Measurements from ENCODE around the gene SLC38A10. TPM values are rescaled to one million over a fixed set of nuclear protein-coding genes. Genes with fewer than 3 reads are reported as not detected.

SLC38A10 gene
- total and polyA plus RNA-seq, 7 experiments from 2014 or later = 45.0 to 122 (median 84.8) TPM

GRCh38 chr17:81263371-81264181, 31.5 kb downstream of the SLC38A10 start:
- ChIA-PET CTCF (no interaction called here), POLR2A (no interaction called here)
- H3K36me3 Mint-ChIP-seq = peaks cover 8 to 34% (median 14%) of the 10 kb centered on the region in 5 donors
- no peak overlapping the region for H3K4me3 Mint-ChIP-seq
- H3K27ac Mint-ChIP-seq = no peak overlapping the region
- H3K4me3 ChIP-seq (ENCODE audit: low read length) = no peak overlapping the region
- intact Hi-C loops (cut with micrococcal nuclease) = no loop called here
- peaks cover 0 to 87% (median 0%) of the 10 kb centered on the region in 3 experiments for H3K36me3 ChIP-seq (ENCODE audit: control insufficient read depth in 2 of 3, insufficient read depth in 3 of 3, low read length in 3 of 3)
- no peaks in the 10 kb centered on the region for H3K27me3 ChIP-seq (ENCODE audit: control insufficient read depth in 2 of 2, insufficient read depth in 2 of 2, low read length in 2 of 2)
- no peaks in the 10 kb centered on the region for H3K27me3 Mint-ChIP-seq
- peaks cover 0 to 14% (median 0%) of the 10 kb centered on the region in 7 donors for H3K4me1 Mint-ChIP-seq
- H3K27ac ChIP-seq (ENCODE audit: low read depth, low read length) = no peak overlapping the region
- H3K4me1 ChIP-seq (ENCODE audit: control insufficient read depth in 2 of 2, insufficient read depth in 2 of 2, low read length in 2 of 2) = no peaks in the 10 kb centered on the region
- ATAC-seq (no peak), DNase-seq (no peak)
- no peaks in the 10 kb centered on the region for H3K9me3 ChIP-seq (ENCODE audit: control insufficient read depth in 2 of 3, low read length in 3 of 3)
- no peaks in the 10 kb centered on the region for H3K9me3 Mint-ChIP-seq

GRCh38 chr17:81261582-81262336, 33.3 kb downstream of the SLC38A10 start:
- peaks cover 5 to 25% (median 8%) of the 10 kb centered on the region in 5 donors for H3K36me3 Mint-ChIP-seq
- H3K4me1 Mint-ChIP-seq = peaks cover 0 to 2% (median 0%) of the 10 kb centered on the region in 7 donors
- H3K4me3 ChIP-seq (ENCODE audit: low read length) = no peak overlapping the region
- DNase-seq = no peak
- intact Hi-C loops (cut with micrococcal nuclease) = no loop called here
- no peak for ATAC-seq
- H3K27me3 ChIP-seq (ENCODE audit: control insufficient read depth in 2 of 2, insufficient read depth in 2 of 2, low read length in 2 of 2) = no peaks in the 10 kb centered on the region
- H3K4me1 ChIP-seq (ENCODE audit: control insufficient read depth in 2 of 2, insufficient read depth in 2 of 2, low read length in 2 of 2) = no peaks in the 10 kb centered on the region
- no peak overlapping the region for H3K27ac Mint-ChIP-seq
- H3K27me3 Mint-ChIP-seq = no peaks in the 10 kb centered on the region
- POLR2A ChIA-PET = no interaction called here
- H3K4me3 Mint-ChIP-seq = no peak overlapping the region
- no peaks in the 10 kb centered on the region for H3K9me3 ChIP-seq (ENCODE audit: control insufficient read depth in 2 of 3, low read length in 3 of 3)
- H3K36me3 ChIP-seq (ENCODE audit: control insufficient read depth in 2 of 3, insufficient read depth in 3 of 3, low read length in 3 of 3) = peaks cover 0 to 93% (median 0%) of the 10 kb centered on the region in 3 experiments
- CTCF ChIA-PET = no interaction called here
- no peak overlapping the region for H3K27ac ChIP-seq (ENCODE audit: low read depth, low read length)
- H3K9me3 Mint-ChIP-seq = no peaks in the 10 kb centered on the region

GRCh38 chr17:81261096-81261495, 34.0 kb downstream of the SLC38A10 start:
- ATAC-seq = no peak
- Histone ChIP-seq H3K27me3 (ENCODE audit: control insufficient read depth in 2 of 2, insufficient read depth in 2 of 2, low read length in 2 of 2) (no peaks in the 10 kb centered on the region), H3K9me3 (ENCODE audit: control insufficient read depth in 2 of 3, low read length in 3 of 3) (no peaks in the 10 kb centered on the region), H3K36me3 (ENCODE audit: control insufficient read depth in 2 of 3, insufficient read depth in 3 of 3, low read length in 3 of 3) (peaks cover 0 to 97% (median 0%) of the 10 kb centered on the region in 3 experiments), H3K27ac (ENCODE audit: low read depth, low read length) (no peak overlapping the region), H3K4me1 (ENCODE audit: control insufficient read depth in 2 of 2, insufficient read depth in 2 of 2, low read length in 2 of 2) (no peaks in the 10 kb centered on the region), H3K4me3 (ENCODE audit: low read length) (no peak overlapping the region)
- intact Hi-C loops (cut with micrococcal nuclease) = no loop called here
- no peak for DNase-seq
- no peaks in the 10 kb centered on the region for H3K9me3 Mint-ChIP-seq
- peak overlapping the region in 1 of 10 donors; percentile 7 for H3K4me3 Mint-ChIP-seq
- ChIA-PET CTCF (no interaction called here), POLR2A (no interaction called here)
- H3K27ac Mint-ChIP-seq = no peak overlapping the region
- peaks cover 3 to 25% (median 7%) of the 10 kb centered on the region in 5 donors for H3K36me3 Mint-ChIP-seq
- H3K27me3 Mint-ChIP-seq = no peaks in the 10 kb centered on the region
- no peaks in the 10 kb centered on the region for H3K4me1 Mint-ChIP-seq

GRCh38 chr17:81260641-81261040, 34.5 kb downstream of the SLC38A10 start:
- H3K4me1 Mint-ChIP-seq = no peaks in the 10 kb centered on the region
- DNase-seq = no peak
- H3K9me3 Mint-ChIP-seq = no peaks in the 10 kb centered on the region
- no peaks in the 10 kb centered on the region for H3K27me3 Mint-ChIP-seq
- intact Hi-C loops (cut with micrococcal nuclease) = no loop called here
- no peak overlapping the region for H3K4me3 ChIP-seq (ENCODE audit: low read length)
- no peak overlapping the region for H3K27ac Mint-ChIP-seq
- H3K4me3 Mint-ChIP-seq = no peak overlapping the region
- POLR2A ChIA-PET = no interaction called here
- peaks cover 0 to 97% (median 0%) of the 10 kb centered on the region in 3 experiments for H3K36me3 ChIP-seq (ENCODE audit: control insufficient read depth in 2 of 3, insufficient read depth in 3 of 3, low read length in 3 of 3)
- H3K36me3 Mint-ChIP-seq = peaks cover 0 to 21% (median 4%) of the 10 kb centered on the region in 5 donors
- no peaks in the 10 kb centered on the region for H3K9me3 ChIP-seq (ENCODE audit: control insufficient read depth in 2 of 3, low read length in 3 of 3)
- ATAC-seq = no peak
- no peaks in the 10 kb centered on the region for H3K27me3 ChIP-seq (ENCODE audit: control insufficient read depth in 2 of 2, insufficient read depth in 2 of 2, low read length in 2 of 2)
- H3K27ac ChIP-seq (ENCODE audit: low read depth, low read length) = no peak overlapping the region
- CTCF ChIA-PET = no interaction called here
- H3K4me1 ChIP-seq (ENCODE audit: control insufficient read depth in 2 of 2, insufficient read depth in 2 of 2, low read length in 2 of 2) = no peaks in the 10 kb centered on the region

- POLR2A ChIA-PET = no interaction called here
- Histone ChIP-seq H3K4me1 (ENCODE audit: control insufficient read depth in 2 of 2, insufficient read depth in 2 of 2, low read length in 2 of 2) (no peaks in the 10 kb centered on the region), H3K9me3 (ENCODE audit: control insufficient read depth in 2 of 3, low read length in 3 of 3) (no peaks in the 10 kb centered on the region), H3K36me3 (ENCODE audit: control insufficient read depth in 2 of 3, insufficient read depth in 3 of 3, low read length in 3 of 3) (peaks cover 0 to 97% (median 0%) of the 10 kb centered on the region in 3 experiments), H3K4me3 (ENCODE audit: low read length) (no peak overlapping the region), H3K27me3 (ENCODE audit: control insufficient read depth in 2 of 2, insufficient read depth in 2 of 2, low read length in 2 of 2) (no peaks in the 10 kb centered on the region), H3K27ac (ENCODE audit: low read depth, low read length) (no peak overlapping the region)
- no peaks in the 10 kb centered on the region for H3K4me1 Mint-ChIP-seq
- no peak overlapping the region for H3K4me3 Mint-ChIP-seq
- no peak for DNase-seq
- ATAC-seq = no peak
- intact Hi-C loops (cut with micrococcal nuclease) = no loop called here
- H3K36me3 Mint-ChIP-seq = peaks cover 0 to 16% (median 0%) of the 10 kb centered on the region in 5 donors
- H3K9me3 Mint-ChIP-seq = no peaks in the 10 kb centered on the region
- no peak overlapping the region for H3K27ac Mint-ChIP-seq
- CTCF ChIA-PET = no interaction called here
- no peaks in the 10 kb centered on the region for H3K27me3 Mint-ChIP-seq
Measured at GRCh38 chr17:81260171-81260570, 34.9 kb downstream of the SLC38A10 start.

GRCh38 chr17:81259058-81259605, 36.0 kb downstream of the SLC38A10 start:
- H3K36me3 ChIP-seq (ENCODE audit: control insufficient read depth in 2 of 3, insufficient read depth in 3 of 3, low read length in 3 of 3) = peaks cover 0 to 92% (median 0%) of the 10 kb centered on the region in 3 experiments
- intact Hi-C loops (cut with micrococcal nuclease) = loop anchor here in 1 of 2 donors (10.0 kb wide), 1 partner anchor 126 kb away; no protein-coding TSS in a partner anchor
- Mint-ChIP-seq H3K36me3 (peaks cover 0 to 13% (median 0%) of the 10 kb centered on the region in 5 donors), H3K27me3 (no peaks in the 10 kb centered on the region), H3K9me3 (no peaks in the 10 kb centered on the region), H3K27ac (no peak overlapping the region), H3K4me1 (no peaks in the 10 kb centered on the region), H3K4me3 (no peak overlapping the region)
- CTCF ChIA-PET = interaction anchor here (1.2 kb wide), 1 partner anchor 226 kb away, joined by 3 read pairs; no protein-coding TSS in a partner anchor
- no peak overlapping the region for H3K4me3 ChIP-seq (ENCODE audit: low read length)
- H3K27ac ChIP-seq (ENCODE audit: low read depth, low read length) = no peak overlapping the region
- DNase-seq (no peak), ATAC-seq (no peak)
- no peaks in the 10 kb centered on the region for H3K4me1 ChIP-seq (ENCODE audit: control insufficient read depth in 2 of 2, insufficient read depth in 2 of 2, low read length in 2 of 2)
- H3K9me3 ChIP-seq (ENCODE audit: control insufficient read depth in 2 of 3, low read length in 3 of 3) = no peaks in the 10 kb centered on the region
- POLR2A ChIA-PET = no interaction called here
- no peaks in the 10 kb centered on the region for H3K27me3 ChIP-seq (ENCODE audit: control insufficient read depth in 2 of 2, insufficient read depth in 2 of 2, low read length in 2 of 2)

Measured in naive thymus-derived CD4-positive, alpha-beta T cell (primary cell).